Natural killer cell (primary cell): ENCODE results near the gene PRDM16. TPM values are rescaled to one million over a fixed set of nuclear protein-coding genes. Genes with fewer than 3 reads are reported as not detected.

Source experiments
- ATAC-seq, 3 donors: fragments of 150-1000 bp in 2 of 3; fragments of 200-7000 bp in 1 of 3; cut with Tn5 transposase; 1 replicate in 1 of 3; 2 replicates in 2 of 3; pipeline ENCODE4 v1.10.0; 2021; ENCODE audit warnings: mild to moderate bottlenecking in 2 of 3, moderate library complexity in 2 of 3
- DNase-seq, 2 donors: peaks; one replicate each; pipeline versions ENCODE4 v3.0.0 to v3.0.0-alpha.2; 2013 to 2021; ENCODE audit warnings: mixed read lengths in 1 of 2
- H3K27ac ChIP-seq: one replicate; pipeline ENCODE4 v1.5.1; 2013; ENCODE audit warnings: mild to moderate bottlenecking, low read length
- H3K27me3 ChIP-seq: one replicate; pipeline ENCODE4 v1.6.1; 2013; ENCODE audit warnings: low read length; ENCODE audit not compliant: control insufficient read depth, insufficient read depth
- H3K36me3 ChIP-seq: one replicate; pipeline ENCODE4 v1.6.1; 2013; ENCODE audit warnings: low read length; ENCODE audit not compliant: control insufficient read depth, insufficient read depth
- H3K4me1 ChIP-seq: one replicate; pipeline ENCODE4 v1.6.1; 2013; ENCODE audit warnings: low read length; ENCODE audit not compliant: control insufficient read depth, insufficient read depth
- H3K4me3 ChIP-seq: one replicate; pipeline ENCODE4 v1.5.1; 2013; ENCODE audit warnings: low read length
- H3K9me3 ChIP-seq: one replicate; pipeline ENCODE4 v1.6.1; 2013; ENCODE audit warnings: low read length; ENCODE audit not compliant: control insufficient read depth, insufficient read depth
- H3K27ac Mint-ChIP-seq, 2 donors: one replicate each; pipeline ENCODE4 v1.8.0; 2022; ENCODE audit warnings: mild to moderate bottlenecking in 2 of 2, mixed read lengths in 2 of 2, moderate library complexity in 1 of 2
- H3K27me3 Mint-ChIP-seq, 2 donors: one replicate each; pipeline ENCODE4 v1.8.0; 2022; ENCODE audit warnings: low read depth in 2 of 2, mixed read lengths in 2 of 2
- H3K36me3 Mint-ChIP-seq: one replicate; pipeline ENCODE4 v1.8.0; 2022; ENCODE audit warnings: mixed read lengths
- H3K4me1 Mint-ChIP-seq, 2 donors: one replicate each; pipeline ENCODE4 v1.8.0; 2022; ENCODE audit warnings: mixed read lengths in 2 of 2
- H3K4me3 Mint-ChIP-seq: one replicate; pipeline ENCODE4 v1.8.0; 2022; ENCODE audit warnings: mild to moderate bottlenecking, moderate library complexity, mixed read lengths
- H3K9me3 Mint-ChIP-seq, 2 donors: one replicate each; pipeline ENCODE4 v1.8.0; 2022; ENCODE audit warnings: mixed read lengths in 2 of 2
- WGBS: methylation state at CpG from one replicate; pipeline ENCODE4 v1.1.7; 2013; ENCODE audit warnings: missing lambda C conversion rate; ENCODE audit not compliant: insufficient coverage; 5-methylcytosine and 5-hydroxymethylcytosine counted together
- intact Hi-C: fragments of 100-400 bp; cut with micrococcal nuclease; formaldehyde crosslinking; loops from one replicate; pipeline ENCODE4 v1.14.2; 2022
- total RNA-seq, 4 donors: library from RNA; stranded (reverse); fragments of 120-200 nt in 1 of 4; gene quantifications; one replicate each; pipeline versions ENCODE4 v1.2.3 to v1.2.4, GENCODE V29; 2013 to 2022
- TF ChIP-seq, protein P1 (sequence below): fragments of 200-600 bp; IDR thresholded peaks from one replicate; pipeline ENCODE4 v1.8.0; 2022; ENCODE audit warnings: antibody characterized with exemption

The PRDM16 gene
- total RNA-seq, 3 donors from 2014 or later (not counting 1 experiment from before 2014, with no cell fraction given): 0.25 to 0.64 TPM; not detected in 1

DNA sequence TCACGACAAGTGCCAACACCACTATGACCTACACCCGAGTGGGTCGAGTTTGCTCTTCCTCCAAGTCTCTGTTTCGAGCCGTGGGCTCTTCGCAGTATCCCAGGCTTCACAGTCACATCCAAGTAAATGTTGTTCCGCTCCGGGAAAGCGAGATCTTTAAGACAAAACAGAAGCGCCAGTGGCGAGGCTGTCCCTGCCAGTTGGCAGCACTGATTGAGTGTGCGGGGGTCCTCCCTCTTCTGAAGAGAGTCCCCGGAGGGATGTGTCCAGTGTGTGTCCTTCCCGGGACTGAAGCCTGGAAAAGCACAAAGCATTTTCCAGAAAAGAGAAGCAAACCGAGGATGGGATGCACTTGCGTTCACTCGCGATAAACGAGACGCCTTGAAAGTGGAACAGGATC lies 158.9 kb downstream of the PRDM16 start:
- H3K27ac ChIP-seq: no peak overlapping the region
- 90% methylated on average over 20 of the region's 20 CpGs for WGBS
- H3K36me3 ChIP-seq: no peaks in the 10 kb centered on the region
- H3K4me1 ChIP-seq: no peaks in the 10 kb centered on the region
- H3K4me3 Mint-ChIP-seq: no peak overlapping the region
- no peak overlapping the region for H3K27ac Mint-ChIP-seq
- H3K9me3 ChIP-seq: no peaks in the 10 kb centered on the region
- no peaks in the 10 kb centered on the region for H3K9me3 Mint-ChIP-seq
- no peaks in the 10 kb centered on the region for H3K36me3 Mint-ChIP-seq
- ATAC-seq: no peak
- H3K4me3 ChIP-seq: no peak overlapping the region
- H3K27me3 ChIP-seq: no peaks in the 10 kb centered on the region
- no peak for DNase-seq
- intact Hi-C loops: no loop called here
- H3K27me3 Mint-ChIP-seq: no peaks in the 10 kb centered on the region
- TF ChIP-seq, protein P1, sequence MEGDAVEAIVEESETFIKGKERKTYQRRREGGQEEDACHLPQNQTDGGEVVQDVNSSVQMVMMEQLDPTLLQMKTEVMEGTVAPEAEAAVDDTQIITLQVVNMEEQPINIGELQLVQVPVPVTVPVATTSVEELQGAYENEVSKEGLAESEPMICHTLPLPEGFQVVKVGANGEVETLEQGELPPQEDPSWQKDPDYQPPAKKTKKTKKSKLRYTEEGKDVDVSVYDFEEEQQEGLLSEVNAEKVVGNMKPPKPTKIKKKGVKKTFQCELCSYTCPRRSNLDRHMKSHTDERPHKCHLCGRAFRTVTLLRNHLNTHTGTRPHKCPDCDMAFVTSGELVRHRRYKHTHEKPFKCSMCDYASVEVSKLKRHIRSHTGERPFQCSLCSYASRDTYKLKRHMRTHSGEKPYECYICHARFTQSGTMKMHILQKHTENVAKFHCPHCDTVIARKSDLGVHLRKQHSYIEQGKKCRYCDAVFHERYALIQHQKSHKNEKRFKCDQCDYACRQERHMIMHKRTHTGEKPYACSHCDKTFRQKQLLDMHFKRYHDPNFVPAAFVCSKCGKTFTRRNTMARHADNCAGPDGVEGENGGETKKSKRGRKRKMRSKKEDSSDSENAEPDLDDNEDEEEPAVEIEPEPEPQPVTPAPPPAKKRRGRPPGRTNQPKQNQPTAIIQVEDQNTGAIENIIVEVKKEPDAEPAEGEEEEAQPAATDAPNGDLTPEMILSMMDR: no peak
- H3K4me1 Mint-ChIP-seq: no peaks in the 10 kb centered on the region

DNA sequence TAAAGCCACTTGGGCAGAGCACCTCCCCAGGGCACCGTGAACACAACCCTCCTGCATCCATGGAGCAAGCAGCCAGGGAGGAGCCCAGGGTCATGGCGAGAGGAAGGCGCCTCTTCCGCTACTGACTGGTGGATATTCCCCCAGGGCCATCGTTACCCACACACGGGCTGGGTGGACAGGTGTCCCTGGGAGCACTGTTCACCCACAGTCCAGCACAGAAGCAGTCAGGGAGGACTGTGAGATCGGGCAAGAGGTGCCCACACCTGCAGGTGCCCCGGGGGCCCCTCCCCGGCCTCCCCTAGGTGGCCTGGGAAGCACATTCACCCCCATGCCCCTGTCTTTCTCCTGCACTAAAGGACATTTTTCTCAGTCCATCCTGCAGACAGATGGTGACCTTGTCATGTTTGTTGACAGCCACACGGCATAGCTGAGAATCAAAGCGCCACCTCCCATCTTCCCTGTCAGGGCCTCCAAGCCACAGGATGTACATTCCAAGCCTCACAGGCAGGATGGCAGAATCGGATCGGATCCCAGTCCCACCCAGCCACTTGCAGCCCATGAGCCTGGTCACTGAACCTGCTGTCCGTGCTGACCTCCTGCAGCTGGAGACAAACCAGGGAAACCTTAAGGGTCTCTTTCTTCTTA lies 160.2 kb downstream of the PRDM16 start:
- Histone ChIP-seq H3K9me3 (no peaks in the 10 kb centered on the region), H3K4me1 (no peaks in the 10 kb centered on the region), H3K36me3 (no peaks in the 10 kb centered on the region), H3K4me3 (no peak overlapping the region), H3K27ac (no peak overlapping the region), H3K27me3 (no peaks in the 10 kb centered on the region)
- no peak for DNase-seq
- no peaks in the 10 kb centered on the region for H3K4me1 Mint-ChIP-seq
- no peak overlapping the region for H3K27ac Mint-ChIP-seq
- no peaks in the 10 kb centered on the region for H3K9me3 Mint-ChIP-seq
- no peaks in the 10 kb centered on the region for H3K36me3 Mint-ChIP-seq
- 87% methylated on average over 14 of the region's 14 CpGs for WGBS
- H3K27me3 Mint-ChIP-seq: no peaks in the 10 kb centered on the region
- intact Hi-C loops: no loop called here
- ATAC-seq: no peak
- H3K4me3 Mint-ChIP-seq: no peak overlapping the region
- TF ChIP-seq, protein P1: no peak

DNA sequence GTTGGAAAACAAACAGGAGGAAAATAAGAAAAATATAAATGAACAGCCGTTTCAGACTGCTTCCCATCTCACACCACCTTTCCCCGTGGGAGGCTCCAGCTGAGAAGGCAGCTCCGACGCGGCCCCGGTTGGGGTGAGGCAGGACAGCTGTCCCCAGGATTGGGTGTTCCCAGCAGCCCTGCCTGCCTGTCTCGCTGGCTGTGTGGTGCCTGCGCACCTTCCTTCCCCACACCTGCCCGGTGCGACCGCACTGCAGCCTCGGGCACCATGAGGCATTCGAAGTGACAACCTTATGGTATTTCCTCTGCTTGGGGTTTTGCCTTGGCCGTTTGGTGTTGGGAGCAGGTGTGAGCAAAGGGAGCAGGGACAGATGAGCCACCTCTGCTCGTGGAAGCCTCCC lies 161.6 kb downstream of the PRDM16 start:
- Mint-ChIP-seq H3K4me3 (no peak overlapping the region), H3K9me3 (no peaks in the 10 kb centered on the region), H3K27ac (no peak overlapping the region), H3K27me3 (no peaks in the 10 kb centered on the region), H3K4me1 (no peaks in the 10 kb centered on the region), H3K36me3 (no peaks in the 10 kb centered on the region)
- H3K4me3 ChIP-seq: no peak overlapping the region
- ATAC-seq (no peak), DNase-seq (no peak)
- H3K9me3 ChIP-seq: no peaks in the 10 kb centered on the region
- WGBS: 87% methylated on average over 15 of the region's 15 CpGs
- no peaks in the 10 kb centered on the region for H3K36me3 ChIP-seq
- TF ChIP-seq, protein P1: no peak
- no peak overlapping the region for H3K27ac ChIP-seq
- intact Hi-C loops: no loop called here
- no peaks in the 10 kb centered on the region for H3K27me3 ChIP-seq
- H3K4me1 ChIP-seq: no peaks in the 10 kb centered on the region

DNA sequence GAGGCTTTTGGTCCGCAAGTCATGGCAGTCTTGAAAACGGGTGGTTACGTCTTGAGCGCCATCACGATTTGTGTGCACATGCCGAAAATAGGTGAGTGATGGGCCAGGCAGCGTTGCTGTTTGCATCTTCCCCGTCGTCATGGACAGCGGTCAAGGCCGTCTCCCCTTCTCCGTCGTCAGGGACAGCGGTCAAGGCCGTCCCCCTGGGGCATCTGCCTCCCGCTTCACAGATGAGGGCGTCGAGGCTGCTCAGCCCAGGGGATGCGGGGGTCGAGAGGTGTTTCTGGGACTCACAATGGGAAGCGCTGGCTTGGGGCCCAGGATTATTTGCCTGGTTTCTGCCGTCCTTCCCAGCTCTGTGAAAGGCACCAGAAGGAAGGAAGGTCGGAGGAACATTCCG lies 162.2 kb downstream of the PRDM16 start:
- H3K27me3 ChIP-seq: no peaks in the 10 kb centered on the region
- H3K4me1 Mint-ChIP-seq: no peaks in the 10 kb centered on the region
- H3K9me3 ChIP-seq: no peaks in the 10 kb centered on the region
- TF ChIP-seq, protein P1: no peak
- H3K9me3 Mint-ChIP-seq: no peaks in the 10 kb centered on the region
- H3K27me3 Mint-ChIP-seq: no peaks in the 10 kb centered on the region
- H3K4me3 Mint-ChIP-seq: no peak overlapping the region
- DNase-seq (no peak), ATAC-seq (no peak)
- no peak overlapping the region for H3K27ac Mint-ChIP-seq
- no peaks in the 10 kb centered on the region for H3K4me1 ChIP-seq
- WGBS: 94% methylated on average over 24 of the region's 24 CpGs
- no peaks in the 10 kb centered on the region for H3K36me3 Mint-ChIP-seq
- no peaks in the 10 kb centered on the region for H3K36me3 ChIP-seq
- no peak overlapping the region for H3K4me3 ChIP-seq
- intact Hi-C loops: no loop called here
- H3K27ac ChIP-seq: no peak overlapping the region
